SH-SY5Y (cell line): ENCODE data around the gene MAB21L2.
A peak's percentile ranks its signal among the peaks of the same experiment; 100 is the strongest.

ENCODE experiments used
- GATA2 ChIP-seq: IDR thresholded peaks from 2 replicates; pipeline ENCODE4 v1.6.1; 2011; ENCODE audit warnings: mild to moderate bottlenecking, low read depth, low read length
- GATA3 ChIP-seq: IDR thresholded peaks from 2 replicates; pipeline ENCODE4 v1.6.1; 2011; ENCODE audit warnings: low read depth, mild to moderate bottlenecking, low read length, moderate library complexity

Gene MAB21L2

DNA sequence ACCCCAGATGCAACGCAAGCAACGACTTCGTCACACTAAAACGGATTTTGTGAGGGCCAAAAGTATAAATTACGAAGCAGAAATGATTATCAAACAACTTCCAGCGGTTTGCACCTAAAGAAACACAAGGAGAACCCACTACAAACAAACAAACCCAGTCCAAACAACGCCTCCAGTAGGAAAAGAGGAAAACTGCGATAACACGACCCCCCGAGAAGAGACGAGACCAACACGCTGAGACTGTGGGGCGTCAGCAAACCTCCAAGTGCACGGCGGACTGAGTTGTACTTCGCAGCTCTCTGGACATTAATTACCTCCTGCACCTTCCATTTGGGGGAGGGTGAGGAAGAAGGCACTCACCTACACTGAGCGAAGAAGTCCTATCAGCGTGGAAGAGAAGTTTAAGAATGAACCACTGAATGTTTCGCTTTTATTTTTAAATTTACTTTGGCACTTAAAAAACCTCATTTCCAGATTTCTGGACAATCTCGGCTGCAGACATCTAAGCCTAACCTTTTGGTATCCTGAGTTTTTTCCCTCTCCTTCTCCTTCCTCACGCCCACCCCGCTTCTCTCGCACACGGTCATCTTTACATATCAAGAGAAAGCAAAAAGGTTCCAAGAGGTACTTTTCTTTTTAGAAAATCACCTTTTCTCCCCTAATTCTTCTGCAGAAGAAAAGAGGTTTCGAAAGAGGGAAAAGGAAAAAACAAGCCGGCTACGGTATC lies at the start of gene MAB21L2:
TSS of gene MAB21L2 (plus strand) at position 6 of the 727 bp plus-strand sequence. CDS start 879 bp downstream, outside the sequence.
- TF ChIP-seq GATA2: no peak
- TF ChIP-seq GATA3: no peak

DNA sequence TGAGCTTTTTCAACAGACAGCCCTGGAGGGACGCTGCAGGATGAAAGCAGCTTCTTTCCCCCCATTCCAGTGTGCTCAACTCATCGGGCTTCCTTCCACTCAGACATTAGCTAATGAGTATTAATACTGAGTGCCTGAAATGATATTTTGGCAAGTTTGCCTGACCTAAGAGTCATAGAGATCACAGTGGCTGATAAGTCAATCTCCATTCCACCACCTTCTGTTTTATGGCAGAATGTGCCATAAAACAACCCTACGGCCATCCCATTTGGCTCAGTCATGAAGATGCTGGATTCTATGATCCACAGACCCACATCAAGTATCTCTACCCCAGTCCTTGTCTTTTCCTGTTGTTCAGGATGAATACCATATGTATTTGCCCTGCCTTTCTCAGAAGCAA lies 48.3 kb upstream of the MAB21L2 start:
- TF ChIP-seq GATA2 (0 out of 2 replicates have a peak, but pooled peaks have one; percentile 13), GATA3 (no peak)

DNA sequence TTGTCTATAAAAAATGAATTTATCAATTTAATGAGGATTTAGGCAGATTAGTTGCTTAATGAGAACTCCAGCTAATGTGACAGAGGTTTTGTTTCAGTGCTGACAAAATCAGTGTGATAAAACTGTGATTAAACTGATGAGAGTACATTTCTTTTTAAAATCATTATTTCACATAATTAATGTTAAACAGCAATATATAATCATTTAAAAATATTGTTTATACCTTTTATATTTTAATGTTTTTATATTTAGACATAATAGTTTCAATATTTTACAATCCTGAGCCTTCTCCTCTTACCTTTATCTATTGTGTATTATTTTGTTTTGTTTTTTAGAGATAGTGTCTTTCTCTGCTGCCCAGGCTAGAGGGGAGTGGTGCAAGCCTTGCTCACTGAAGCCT lies 47.1 kb upstream of the MAB21L2 start:
- no peak for TF ChIP-seq GATA2
- TF ChIP-seq GATA3: no peak

DNA sequence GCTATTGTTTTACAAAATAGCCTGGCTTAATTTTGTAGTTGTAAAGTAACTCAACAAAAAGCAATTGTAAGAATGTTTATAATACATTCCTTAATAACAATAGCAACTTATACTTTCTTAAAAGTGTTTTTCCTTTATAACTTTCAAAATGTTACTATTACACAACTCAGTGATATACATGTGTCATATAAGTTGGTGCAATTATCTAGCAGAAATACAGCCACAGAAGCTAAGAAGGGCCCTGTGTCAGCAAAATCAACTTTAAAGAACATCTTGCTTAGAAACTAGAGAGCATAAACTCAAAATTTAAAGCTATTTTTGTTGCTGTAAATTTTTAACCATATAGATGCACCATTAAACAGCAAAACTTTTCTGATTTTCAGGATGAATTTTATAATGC lies 41.4 kb upstream of the MAB21L2 start:
- TF ChIP-seq GATA2 (no peak), GATA3 (no peak)

DNA sequence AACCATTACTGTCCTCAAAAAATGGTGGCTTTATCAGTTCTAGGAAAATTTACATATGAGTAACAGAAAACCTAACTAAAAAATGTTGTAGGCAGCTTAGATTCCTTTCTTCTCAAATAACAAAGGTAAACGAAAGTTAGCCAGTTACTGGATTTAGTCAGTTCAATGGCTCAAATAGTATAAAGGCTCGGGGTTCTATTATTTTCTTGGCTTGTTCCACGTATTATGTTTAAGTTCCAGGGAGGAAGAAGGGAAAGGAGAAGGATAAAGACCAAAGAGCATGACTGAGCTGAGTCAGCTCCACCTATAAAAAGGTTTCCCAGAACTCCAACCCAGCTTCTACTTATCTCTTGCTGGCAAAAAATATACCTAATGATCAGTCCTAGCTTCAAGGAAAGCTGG lies 41.0 kb upstream of the MAB21L2 start:
- TF ChIP-seq GATA3: no peak
- TF ChIP-seq GATA2: no peak

DNA sequence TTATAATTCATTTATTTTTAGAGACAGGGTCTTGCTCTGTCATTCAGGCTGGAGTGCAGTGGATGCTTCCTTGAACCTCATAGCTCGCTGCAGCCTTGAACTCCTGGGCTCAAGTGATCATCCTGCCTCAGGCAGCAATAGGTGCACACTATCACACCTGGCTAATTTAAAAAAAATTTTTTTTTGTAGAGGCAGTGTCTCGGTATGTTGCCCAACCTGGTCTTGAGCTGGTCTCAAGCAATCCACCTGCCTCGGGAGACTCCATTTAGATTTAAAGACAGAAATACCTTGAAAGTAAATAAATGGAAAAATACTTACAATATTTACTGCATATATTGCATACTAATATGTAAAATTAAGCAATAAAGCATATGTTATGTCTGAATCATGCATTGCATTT lies 40.3 kb upstream of the MAB21L2 start:
- TF ChIP-seq GATA3 (no peak), GATA2 (no peak)

DNA sequence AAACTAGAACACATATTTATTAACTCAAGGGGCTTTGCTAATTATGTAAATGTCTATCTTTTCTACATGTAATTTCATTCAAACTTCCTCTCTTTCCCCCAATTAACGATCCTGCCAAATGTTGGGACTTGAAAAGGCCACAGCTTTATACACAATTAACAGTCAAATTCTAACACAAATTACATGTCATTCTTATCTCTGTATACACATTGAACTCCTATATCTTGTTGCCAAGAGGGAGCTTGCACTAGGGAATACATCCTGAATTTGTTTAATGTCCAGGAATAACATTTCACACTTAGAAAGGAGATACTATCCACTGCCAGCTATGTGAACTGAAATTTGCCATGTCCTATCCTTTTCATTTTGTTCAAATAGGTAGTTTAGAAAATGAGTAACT lies 38.9 kb upstream of the MAB21L2 start:
- TF ChIP-seq GATA2: no peak
- TF ChIP-seq GATA3: no peak

DNA sequence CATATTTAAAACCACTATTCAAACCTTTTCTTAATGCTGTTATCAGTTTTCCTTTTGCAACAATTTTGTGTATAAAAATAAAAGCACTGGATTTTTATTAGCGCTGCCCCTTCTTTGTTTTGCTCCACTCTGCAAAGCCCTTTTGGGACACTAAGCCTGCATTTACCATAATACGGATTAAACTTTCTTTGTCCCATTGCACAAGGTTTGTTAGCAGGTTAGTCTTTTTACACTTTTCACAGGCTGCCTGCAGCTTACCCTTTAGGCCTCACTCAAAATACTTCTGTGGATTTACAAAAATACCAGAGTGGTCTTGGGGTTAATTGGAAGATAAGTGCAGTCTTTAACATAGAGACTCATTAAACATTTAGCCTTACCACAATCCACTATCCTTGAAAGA lies 35.7 kb upstream of the MAB21L2 start:
- TF ChIP-seq GATA3 (no peak), GATA2 (no peak)

DNA sequence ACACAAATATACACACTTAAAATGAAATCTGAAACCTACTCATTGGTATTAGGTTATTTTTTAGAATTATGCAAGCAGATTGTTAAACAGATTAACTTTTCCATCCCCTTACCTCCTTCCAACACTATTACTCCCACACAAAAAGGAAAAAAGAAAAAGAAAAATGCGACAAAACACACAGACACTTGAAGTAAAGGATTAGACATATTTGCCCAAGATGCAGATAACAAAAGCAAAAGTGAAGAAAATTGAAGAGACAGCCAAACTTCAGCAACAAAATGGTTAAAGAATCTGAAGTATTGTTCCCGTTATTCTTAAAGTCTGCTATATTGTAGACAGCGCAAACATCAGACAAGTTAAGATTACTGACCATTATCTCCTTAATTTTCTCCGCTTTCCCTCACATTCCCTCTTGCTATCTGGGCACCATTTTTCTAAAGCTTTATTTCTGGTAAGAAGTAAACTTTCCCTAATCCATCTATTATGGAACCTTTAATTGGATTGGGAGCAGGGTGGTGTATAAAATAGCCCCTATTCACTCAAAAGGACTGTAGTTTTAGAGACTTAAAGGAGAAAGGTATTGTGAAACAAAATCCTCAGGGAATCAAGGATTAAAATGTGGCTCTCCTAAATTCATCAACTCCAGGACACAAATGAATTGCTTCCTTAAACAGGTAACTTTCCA lies 34.7 kb upstream of the MAB21L2 start:
- TF ChIP-seq GATA2 (no peak), GATA3 (no peak)

DNA sequence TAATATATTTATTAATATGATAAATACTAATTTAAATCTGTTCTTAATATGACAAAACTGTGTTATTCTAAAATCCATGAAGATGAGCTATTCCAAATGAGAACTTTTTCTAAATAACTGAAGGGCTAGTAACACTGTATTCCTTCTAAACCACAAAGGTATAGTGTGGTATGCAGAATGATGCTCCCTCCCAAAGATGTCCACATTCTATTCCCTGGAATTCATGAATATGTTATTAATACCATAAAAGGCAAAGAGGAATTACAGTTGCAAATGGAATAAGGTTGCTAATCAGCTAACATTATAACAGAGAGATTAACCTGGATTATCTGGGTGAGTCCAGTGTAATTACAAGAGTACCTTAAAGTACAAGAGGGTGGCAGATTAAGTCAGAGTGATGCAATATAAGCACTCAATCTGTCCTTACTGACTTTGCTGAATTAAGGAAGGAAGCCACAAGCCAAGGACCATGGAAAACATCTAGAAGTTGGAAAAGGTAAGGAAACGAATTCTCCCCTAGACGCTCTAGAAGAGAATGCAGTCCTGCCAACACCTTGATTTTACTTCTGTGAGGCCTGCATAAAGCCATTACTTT lies 20.7 kb upstream of the MAB21L2 start:
- TF ChIP-seq GATA3 (no peak), GATA2 (no peak)

DNA sequence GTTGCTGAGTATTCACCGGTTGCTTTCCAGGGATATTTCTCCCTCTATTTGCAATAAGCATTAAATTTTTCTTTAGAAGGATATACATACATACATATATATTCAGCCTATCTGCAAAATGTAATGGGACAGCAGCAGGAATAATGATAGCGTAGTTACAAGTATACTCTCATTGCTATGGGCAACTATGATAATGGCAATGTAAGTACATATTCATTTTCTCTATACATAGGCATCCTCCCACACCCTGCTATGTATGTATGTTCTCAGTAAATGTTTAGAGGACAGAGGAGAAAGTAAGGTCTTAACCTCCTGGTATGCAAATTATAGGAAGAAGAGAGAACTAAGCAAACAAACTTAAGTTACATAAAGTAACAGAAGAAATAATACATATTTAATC lies 19.7 kb upstream of the MAB21L2 start:
- TF ChIP-seq GATA3 (no peak), GATA2 (no peak)

DNA sequence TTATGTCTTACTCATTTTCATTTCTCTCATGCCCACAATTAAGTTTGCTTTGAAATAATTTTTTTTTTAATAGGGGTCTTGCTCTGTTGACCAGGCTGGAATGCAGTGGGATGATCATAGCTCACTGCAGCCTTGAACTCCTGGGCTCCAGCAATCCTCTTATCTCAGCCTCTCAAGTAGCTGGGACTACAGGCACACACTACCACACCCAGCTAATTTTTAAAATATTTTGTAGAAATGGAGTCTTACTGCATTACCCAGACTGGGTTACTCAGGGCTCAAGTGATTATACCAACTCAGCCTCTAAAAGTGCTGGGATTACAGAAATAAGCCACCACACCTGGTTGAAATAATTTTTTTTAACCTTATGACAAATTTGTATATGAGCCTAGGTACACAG lies 19.2 kb upstream of the MAB21L2 start:
- no peak for TF ChIP-seq GATA3

DNA sequence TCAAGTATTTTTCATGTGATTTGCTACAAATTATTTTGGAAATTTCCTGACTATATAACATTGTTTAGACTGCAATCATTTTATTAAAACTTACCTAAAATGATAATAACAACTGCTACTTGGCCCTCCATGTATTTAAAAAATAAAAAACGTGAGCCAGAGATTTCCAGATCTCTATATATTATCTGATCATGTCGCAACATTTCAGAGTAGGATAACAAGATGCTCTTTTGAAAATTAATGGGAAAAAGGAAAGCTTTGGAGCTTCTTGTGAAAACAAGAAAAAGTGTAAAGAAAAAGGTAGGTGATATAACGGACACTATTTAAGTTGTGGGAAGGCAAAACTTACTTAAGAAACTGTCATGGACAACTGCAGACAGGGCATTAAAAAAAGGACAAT lies 14.9 kb upstream of the MAB21L2 start:
- TF ChIP-seq GATA3: no peak
- no peak for TF ChIP-seq GATA2

DNA sequence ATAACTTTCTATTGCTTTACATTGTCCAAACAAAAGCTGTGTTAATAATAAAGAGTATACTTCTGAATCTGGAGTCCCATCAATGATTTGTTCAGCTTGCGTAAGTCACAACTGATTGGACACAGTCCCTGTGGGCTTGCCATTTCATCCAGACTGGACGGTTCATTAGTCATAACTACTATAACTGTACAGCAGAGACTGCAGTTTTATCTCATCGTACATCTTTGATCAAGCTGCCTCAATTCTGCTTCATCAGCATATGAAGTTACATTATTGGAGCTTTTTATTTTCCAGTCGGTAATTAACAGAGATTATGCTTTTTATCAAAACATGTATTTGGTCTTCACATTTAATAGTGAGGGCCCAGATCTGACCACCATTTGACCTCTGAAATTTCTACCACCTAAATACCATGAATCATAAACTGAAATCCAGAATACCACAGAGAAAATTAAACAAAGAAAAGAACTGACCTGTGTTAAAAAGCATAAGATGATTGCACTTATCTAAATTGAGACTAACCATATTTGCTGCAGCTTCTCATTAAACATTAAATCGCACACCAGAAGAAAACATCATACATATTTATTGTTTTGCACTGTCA lies 12.5 kb upstream of the MAB21L2 start:
- TF ChIP-seq GATA3 (peak; percentile 40; the same call in 1 of the 2 replicates), GATA2 (peak; percentile 37; the same call in 1 of the 2 replicates)
